IMR-90 (cell line): ENCODE measurements around the gene RAB11FIP4. TPM values are rescaled to one million over a fixed set of nuclear protein-coding genes. Genes with fewer than 3 reads are reported as not detected.

Experiments
- ATAC-seq: fragments of 200-7000 bp; cut with Tn5 transposase; 2 replicates; pipeline ENCODE4 v1.9.1; 2020; ENCODE audit warnings: low read depth, mild to moderate bottlenecking, moderate library complexity
- BruUV-seq: library from RNA; stranded (reverse); fragments of 400-500 nt; replicated peaks from 2 replicates; lab custom pipeline; 2021; lab: Mats Ljungman, UMichigan
- CTCF ChIA-PET: fragments of 300-600 bp; formaldehyde crosslinking; extraction: SDS; loops from one replicate; lab custom pipeline; 2021; ENCODE audit warnings: antibody characterized with exemption; lab: Yijun Ruan, JAX
- POLR2A ChIA-PET: fragments of 300-600 bp; sonication (Branson Sonifier 250); formaldehyde crosslinking; loops from one replicate; lab custom pipeline; 2022; ENCODE audit warnings: antibody characterized with exemption; ENCODE audit not compliant: unreplicated experiment; lab: Charles Lee
- DNase-seq: peaks from one replicate; pipeline ENCODE4 v3.0.0; 2013
- H2AFZ ChIP-seq: replicated peaks from 2 replicates; pipeline ENCODE3; 2013; ENCODE audit warnings: low read length, mild to moderate bottlenecking; ENCODE audit not compliant: poor library complexity
- H2AK5ac ChIP-seq: 2 replicates; pipeline ENCODE4 v1.6.1; 2013; ENCODE audit warnings: low read depth, low read length, inconsistent platforms
- H2AK9ac ChIP-seq: replicated peaks from 2 replicates; pipeline ENCODE3; 2013; ENCODE audit warnings: mild to moderate bottlenecking, low read depth, low read length, moderate library complexity; ENCODE audit not compliant: poor library complexity
- H2BK120ac ChIP-seq: 2 replicates; pipeline ENCODE4 v1.6.1; 2013; ENCODE audit warnings: low read depth, low read length, inconsistent platforms
- H2BK15ac ChIP-seq: 3 replicates; pipeline ENCODE4 v1.6.1; 2013; ENCODE audit warnings: low read depth, low read length, inconsistent platforms
- H2BK20ac ChIP-seq: 2 replicates; pipeline ENCODE4 v1.6.1; 2013; ENCODE audit warnings: low read depth, mild to moderate bottlenecking, inconsistent platforms, low read length, moderate library complexity
- H2BK5ac ChIP-seq: 2 replicates; pipeline ENCODE4 v1.6.1; 2013; ENCODE audit warnings: mild to moderate bottlenecking, low read depth, low read length, inconsistent platforms; ENCODE audit not compliant: poor library complexity, severe bottlenecking
- H3K14ac ChIP-seq: replicated peaks from 2 replicates; pipeline ENCODE4 v1.6.1; 2013; ENCODE audit warnings: low read depth, low read length, inconsistent platforms
- H3K18ac ChIP-seq: 2 replicates; pipeline ENCODE4 v1.6.1; 2013; ENCODE audit warnings: low read depth, low read length, control low read depth
- H3K23ac ChIP-seq: 2 replicates; pipeline ENCODE4 v1.6.1; 2013; ENCODE audit warnings: low read depth, low read length, inconsistent platforms
- H3K27ac ChIP-seq: 2 replicates; pipeline ENCODE4 v1.5.1; 2013; ENCODE audit warnings: mild to moderate bottlenecking, control low read depth, low read length; ENCODE audit not compliant: insufficient read depth
- H3K27me3 ChIP-seq: 2 replicates; pipeline ENCODE4 v1.6.1; 2013; ENCODE audit warnings: low read length; ENCODE audit not compliant: control insufficient read depth, insufficient read depth
- H3K36me3 ChIP-seq: 2 replicates; pipeline ENCODE4 v1.6.1; 2013; ENCODE audit warnings: low read length, mixed read lengths; ENCODE audit not compliant: control insufficient read depth, insufficient read depth
- H3K4ac ChIP-seq: 2 replicates; pipeline ENCODE4 v1.6.1; 2013; ENCODE audit warnings: low read depth, low read length, inconsistent platforms
- H3K4me1 ChIP-seq: 2 replicates; pipeline ENCODE4 v1.6.1; 2013; ENCODE audit warnings: low read length, mixed read lengths; ENCODE audit not compliant: control insufficient read depth, insufficient read depth
- H3K4me2 ChIP-seq: 2 replicates; pipeline ENCODE4 v1.6.1; 2013; ENCODE audit warnings: low read depth, mild to moderate bottlenecking, control low read depth, low read length, moderate library complexity
- H3K4me3 ChIP-seq: 2 replicates; pipeline ENCODE4 v1.5.1; 2013; ENCODE audit warnings: low read depth, mild to moderate bottlenecking, control low read depth, low read length, moderate library complexity; ENCODE audit not compliant: insufficient read depth
- H3K56ac ChIP-seq: 2 replicates; pipeline ENCODE4 v1.6.1; 2013; ENCODE audit warnings: low read length, inconsistent platforms; ENCODE audit not compliant: insufficient read depth; ENCODE audit errors: extremely low read depth
- H3K79me1 ChIP-seq, 2 experiments: 2 replicates each; pipeline ENCODE4 v1.6.1; 2013; ENCODE audit warnings: low read length in 2 of 2, inconsistent platforms in 1 of 2, low read depth in 1 of 2
- H3K9ac ChIP-seq: 2 replicates; pipeline ENCODE4 v1.6.1; 2013; ENCODE audit warnings: low read depth, low read length, control low read depth
- H3K9me1 ChIP-seq: 2 replicates; pipeline ENCODE4 v1.6.1; 2013; ENCODE audit warnings: low read length, inconsistent platforms; ENCODE audit not compliant: insufficient read depth
- H3K9me3 ChIP-seq: 2 replicates; pipeline ENCODE4 v1.6.1; 2013; ENCODE audit warnings: low read length; ENCODE audit not compliant: control insufficient read depth, insufficient read depth
- H4K20me1 ChIP-seq: 2 replicates; pipeline ENCODE4 v1.6.1; 2013; ENCODE audit warnings: low read length, inconsistent platforms; ENCODE audit not compliant: insufficient read depth
- H4K5ac ChIP-seq: 2 replicates; pipeline ENCODE4 v1.6.1; 2013; ENCODE audit warnings: mild to moderate bottlenecking, low read depth, low read length, control low read depth
- H4K8ac ChIP-seq, 2 experiments: 2 replicates each; pipeline ENCODE4 v1.6.1; 2013; ENCODE audit warnings: low read depth in 2 of 2, low read length in 2 of 2, control low read depth in 1 of 2, inconsistent platforms in 1 of 2
- H4K91ac ChIP-seq: 2 replicates; pipeline ENCODE4 v1.6.1; 2013; ENCODE audit warnings: low read depth, low read length, inconsistent platforms; ENCODE audit not compliant: insufficient read depth
- BHLHE40 ChIP-seq: fragments of 150-350 bp; IDR thresholded peaks from 2 replicates; pipeline ENCODE4 v1.6.1; 2016; ENCODE audit warnings: mild to moderate bottlenecking, low read depth, low read length
- CEBPB ChIP-seq: IDR thresholded peaks from 2 replicates; pipeline ENCODE4 v1.6.1; 2012; ENCODE audit warnings: low read depth, low read length, improper control_type of control experiment
- CHD1 ChIP-seq: IDR thresholded peaks from 2 replicates; pipeline ENCODE4 v1.6.1; 2012; ENCODE audit warnings: low read depth, low read length, improper control_type of control experiment
- ELK1 ChIP-seq: fragments of 150-350 bp; IDR thresholded peaks from 2 replicates; pipeline ENCODE4 v1.6.1; 2016; ENCODE audit warnings: low read depth, mild to moderate bottlenecking, low read length, moderate library complexity, borderline replicate concordance
- MAFK ChIP-seq: IDR thresholded peaks from 2 replicates; pipeline ENCODE4 v1.6.1; 2012; ENCODE audit warnings: low read depth, low read length, improper control_type of control experiment
- MAZ ChIP-seq: IDR thresholded peaks from 2 replicates; pipeline ENCODE4 v1.6.1; 2012; ENCODE audit warnings: low read depth, mild to moderate bottlenecking, low read length, improper control_type of control experiment, moderate library complexity, borderline replicate concordance
- MXI1 ChIP-seq: IDR thresholded peaks from 2 replicates; pipeline ENCODE4 v1.6.1; 2012; ENCODE audit warnings: low read depth, mild to moderate bottlenecking, low read length, moderate library complexity, borderline replicate concordance
- NFE2L2 ChIP-seq: fragments of 150-350 bp; IDR thresholded peaks from 2 replicates; pipeline ENCODE4 v1.6.1; 2016; ENCODE audit warnings: low read depth, mild to moderate bottlenecking, low read length
- POLR2A ChIP-seq: IDR thresholded peaks from 2 replicates; pipeline ENCODE4 v1.6.1; 2012; ENCODE audit warnings: mild to moderate bottlenecking, low read depth, low read length
- RAD21 ChIP-seq: IDR thresholded peaks from 2 replicates; pipeline ENCODE4 v1.6.1; 2012; ENCODE audit warnings: low read length, improper control_type of control experiment
- RCOR1 ChIP-seq: IDR thresholded peaks from 2 replicates; pipeline ENCODE4 v1.6.1; 2012; ENCODE audit warnings: mild to moderate bottlenecking, low read length, improper control_type of control experiment; ENCODE audit not compliant: insufficient replicate concordance
- RFX5 ChIP-seq: IDR thresholded peaks from 2 replicates; pipeline ENCODE4 v1.8.0; 2012; ENCODE audit warnings: low read depth, mild to moderate bottlenecking, low read length, moderate library complexity
- SMC3 ChIP-seq: fragments of 150-350 bp; IDR thresholded peaks from 2 replicates; pipeline ENCODE4 v1.6.1; 2016; ENCODE audit warnings: low read depth, mild to moderate bottlenecking, antibody characterized with exemption, low read length, moderate library complexity
- USF2 ChIP-seq: fragments of 150-350 bp; IDR thresholded peaks from 2 replicates; pipeline ENCODE4 v1.6.1; 2017; ENCODE audit warnings: mild to moderate bottlenecking, antibody characterized with exemption, low read length, low read depth
- WGBS, 2 experiments: methylation state at CpG; one replicate each; pipeline versions ENCODE4 v1.1.5 to v1.1.7; 2013; ENCODE audit warnings: missing lambda C conversion rate in 2 of 2; ENCODE audit not compliant: insufficient read length in 1 of 2; ENCODE audit errors: extremely low coverage in 2 of 2; 5-methylcytosine and 5-hydroxymethylcytosine counted together
- dilution Hi-C: fragments of 300-500 bp; cut with HindIII; formaldehyde crosslinking; loops from one replicate; pipeline ENCODE4 v1.14.3; 2018; ENCODE audit warnings: low sequenced_read_pairs; ENCODE audit not compliant: unreplicated experiment
- in situ Hi-C: fragments of 300-500 bp; cut with MboI; formaldehyde crosslinking; loops from 3 replicates; pipeline ENCODE4 v1.14.3; 2019; ENCODE audit warnings: low sequenced_read_pairs, inconsistent platforms, mixed read lengths
- intact Hi-C: fragments of 100-400 bp; cut with micrococcal nuclease; formaldehyde crosslinking; loops from 2 replicates; pipeline ENCODE4 v1.10.0; 2022
- polyA plus RNA-seq, 3 experiments: library from polyadenylated mRNA; depleted of rRNA; stranded (reverse); fragments of >200 nt; gene quantifications; 2 replicates each; pipeline ENCODE4 v1.2.3, GENCODE V29; 2012; ENCODE audit warnings: low replicate concordance in 1 of 3
- total RNA-seq: library from RNA; depleted of rRNA; stranded (reverse); fragments of >200 nt; gene quantifications from 2 replicates; pipeline ENCODE4 v1.2.3, GENCODE V29; 2012
- TF ChIP-seq, protein P1 (sequence below): conservative IDR thresholded peaks from 2 replicates; pipeline ENCODE4 v1.5.1; 2012; ENCODE audit warnings: mild to moderate bottlenecking, low read depth, low read length, improper control_type of control experiment

Gene RAB11FIP4
- total and polyA plus RNA-seq, 2 of the 4 experiments (the other 2 are of a cell fraction): 0.68 to 1.1 TPM

- Histone ChIP-seq H3K23ac (no peak overlapping the region), H3K56ac (no peak overlapping the region), H4K91ac (no peak overlapping the region), H4K8ac (no peak overlapping the region), H2BK5ac (no peak overlapping the region), H3K36me3 (no peaks in the 10 kb centered on the region), H3K4me2 (no peak overlapping the region), H2BK15ac (no peak overlapping the region), H2BK20ac (no peak overlapping the region), H2BK120ac (no peak overlapping the region), H3K27ac (no peak overlapping the region), H4K5ac (no peak overlapping the region), H3K18ac (no peak overlapping the region), H3K9me3 (peaks cover 2% of the 10 kb centered on the region), H3K14ac (no peak overlapping the region), H3K9me1 (no peaks in the 10 kb centered on the region), H3K79me1 (no peaks in the 10 kb centered on the region), H4K20me1 (no peaks in the 10 kb centered on the region), H3K4me3 (no peak overlapping the region), H2AK5ac (no peak overlapping the region), H2AK9ac (no peak overlapping the region), H2AFZ (no peak overlapping the region), H3K4me1 (no peaks in the 10 kb centered on the region; the same call in 1 of the 2 replicates), H3K9ac (no peak overlapping the region), H3K27me3 (peaks cover 37% of the 10 kb centered on the region), H3K4ac (no peak overlapping the region)
- dilution Hi-C loops: no loop called here
- no peak for ATAC-seq
- DNase-seq: no peak
- intact Hi-C loops: no loop called here
- ChIA-PET POLR2A (no interaction called here), CTCF (no interaction called here)
- WGBS, 2 experiments: 25% methylated on average over 2 of the region's 5 CpGs; no CpG with 5 or more reads in 1 of the 2 experiments
- in situ Hi-C loops: no loop called here
- TF ChIP-seq MAFK: no peak
- no peak for TF ChIP-seq RAD21
- TF ChIP-seq NFE2L2: no peak
- no peak for TF ChIP-seq MAZ
- TF ChIP-seq USF2: no peak
- TF ChIP-seq ELK1: no peak
- TF ChIP-seq CEBPB: no peak
- TF ChIP-seq CHD1: no peak
- TF ChIP-seq RFX5: no peak
- TF ChIP-seq MXI1: no peak
- TF ChIP-seq SMC3: no peak
- no peak for TF ChIP-seq RCOR1
- no peak for TF ChIP-seq BHLHE40
- TF ChIP-seq POLR2A: no peak
- TF ChIP-seq, protein P1, sequence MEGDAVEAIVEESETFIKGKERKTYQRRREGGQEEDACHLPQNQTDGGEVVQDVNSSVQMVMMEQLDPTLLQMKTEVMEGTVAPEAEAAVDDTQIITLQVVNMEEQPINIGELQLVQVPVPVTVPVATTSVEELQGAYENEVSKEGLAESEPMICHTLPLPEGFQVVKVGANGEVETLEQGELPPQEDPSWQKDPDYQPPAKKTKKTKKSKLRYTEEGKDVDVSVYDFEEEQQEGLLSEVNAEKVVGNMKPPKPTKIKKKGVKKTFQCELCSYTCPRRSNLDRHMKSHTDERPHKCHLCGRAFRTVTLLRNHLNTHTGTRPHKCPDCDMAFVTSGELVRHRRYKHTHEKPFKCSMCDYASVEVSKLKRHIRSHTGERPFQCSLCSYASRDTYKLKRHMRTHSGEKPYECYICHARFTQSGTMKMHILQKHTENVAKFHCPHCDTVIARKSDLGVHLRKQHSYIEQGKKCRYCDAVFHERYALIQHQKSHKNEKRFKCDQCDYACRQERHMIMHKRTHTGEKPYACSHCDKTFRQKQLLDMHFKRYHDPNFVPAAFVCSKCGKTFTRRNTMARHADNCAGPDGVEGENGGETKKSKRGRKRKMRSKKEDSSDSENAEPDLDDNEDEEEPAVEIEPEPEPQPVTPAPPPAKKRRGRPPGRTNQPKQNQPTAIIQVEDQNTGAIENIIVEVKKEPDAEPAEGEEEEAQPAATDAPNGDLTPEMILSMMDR: no peak
- BruUV-seq: no TSS peak
Measured at GRCh38 chr17:31424944-31425281, 33.4 kb downstream of the RAB11FIP4 start.
